Measurements from ENCODE around the gene POTEM. TPM values are rescaled to one million over a fixed set of nuclear protein-coding genes. Genes with fewer than 3 reads are reported as not detected.
"Not testable (repeated sequence)": the region's sequence is repeated elsewhere in the genome, so short reads cannot be mapped to it uniquely, and the experiment has no call there.

The POTEM gene
- total and polyA plus RNA-seq, 10 of the 15 experiments (the other 5 are each of a cell fraction or from before 2014, with no cell fraction given), result 0.04 TPM; not detected in 9

GRCh38 chr14:19038060-19038664 lies 70.9 kb downstream of the POTEM start:
- H3K4me1 ChIP-seq (ENCODE audit: control insufficient read depth, insufficient read depth, low read length); H3K27ac ChIP-seq (ENCODE audit: control insufficient read depth, insufficient read depth); BruUV-seq (replicated peaks); H3K36me3 ChIP-seq (ENCODE audit: control insufficient read depth in 2 of 2, insufficient read depth in 2 of 2, low read length in 1 of 2); H3K79me2 ChIP-seq (ENCODE audit: control insufficient read depth, insufficient read depth, low read length); H3K27me3 ChIP-seq (replicated peaks in 1 of 2; ENCODE audit: control insufficient read depth in 2 of 2, insufficient read depth in 2 of 2, low read length in 1 of 2); FAIRE-seq; CTCF ChIA-PET; H3K9ac ChIP-seq (ENCODE audit: control insufficient read depth, insufficient read depth, low read length); DNase-seq (ENCODE audit: low read depth, low spot score); SMC1A ChIA-PET (ENCODE audit: uncharacterized antibody, unreplicated experiment); H3K4me3 ChIP-seq; intact Hi-C loops (cut with micrococcal nuclease; ENCODE audit: unreplicated experiment); RAD21 ChIA-PET (ENCODE audit: unreplicated experiment); H3K4me2 ChIP-seq (ENCODE audit: control insufficient read depth, insufficient read depth); in situ Hi-C loops (cut with MboI); H4K20me1 ChIP-seq (ENCODE audit: control insufficient read depth, insufficient read depth); H2AFZ ChIP-seq (ENCODE audit: control insufficient read depth, low read depth, low read length); H3K9me3 ChIP-seq (replicated peaks; ENCODE audit: control insufficient read depth, insufficient read depth, low read length); POLR2A ChIA-PET; ATAC-seq: not testable (repeated sequence)
- 82% methylated on average over 5 of the region's 28 CpGs for WGBS (ENCODE audit: insufficient coverage, insufficient replicate concordance, low lambda C conversion rate, missing lambda C conversion rate)

- H3K9me3 ChIP-seq (replicated peaks; ENCODE audit: control insufficient read depth, insufficient read depth, low read length); ATAC-seq; H4K20me1 ChIP-seq (ENCODE audit: control insufficient read depth, insufficient read depth); H3K4me2 ChIP-seq (ENCODE audit: control insufficient read depth, insufficient read depth); in situ Hi-C loops (cut with MboI); intact Hi-C loops (cut with micrococcal nuclease; ENCODE audit: unreplicated experiment); POLR2A ChIA-PET; SMC1A ChIA-PET (ENCODE audit: uncharacterized antibody, unreplicated experiment); H3K9ac ChIP-seq (ENCODE audit: control insufficient read depth, insufficient read depth, low read length); H3K27me3 ChIP-seq (replicated peaks in 1 of 2; ENCODE audit: control insufficient read depth in 2 of 2, insufficient read depth in 2 of 2, low read length in 1 of 2); H2AFZ ChIP-seq (ENCODE audit: control insufficient read depth, low read depth, low read length); CTCF ChIA-PET; DNase-seq (ENCODE audit: low read depth, low spot score); BruUV-seq (replicated peaks); H3K4me3 ChIP-seq; H3K36me3 ChIP-seq (ENCODE audit: control insufficient read depth in 2 of 2, insufficient read depth in 2 of 2, low read length in 1 of 2); FAIRE-seq; H3K27ac ChIP-seq (ENCODE audit: control insufficient read depth, insufficient read depth); H3K4me1 ChIP-seq (ENCODE audit: control insufficient read depth, insufficient read depth, low read length); RAD21 ChIA-PET (ENCODE audit: unreplicated experiment); H3K79me2 ChIP-seq (ENCODE audit: control insufficient read depth, insufficient read depth, low read length): not testable (repeated sequence)
- WGBS (ENCODE audit: insufficient coverage, insufficient replicate concordance, low lambda C conversion rate, missing lambda C conversion rate), result no CpG with 5 or more reads among the region's 15 CpGs
Observed at GRCh38 chr14:19038785-19039184, 71.6 kb downstream of the POTEM start.

- H3K27ac ChIP-seq (ENCODE audit: control insufficient read depth, insufficient read depth); ATAC-seq; POLR2A ChIA-PET; DNase-seq (ENCODE audit: low read depth, low spot score); H3K4me1 ChIP-seq (ENCODE audit: control insufficient read depth, insufficient read depth, low read length); BruUV-seq (replicated peaks); FAIRE-seq; H3K4me3 ChIP-seq; H3K4me2 ChIP-seq (ENCODE audit: control insufficient read depth, insufficient read depth); H3K27me3 ChIP-seq (replicated peaks in 1 of 2; ENCODE audit: control insufficient read depth in 2 of 2, insufficient read depth in 2 of 2, low read length in 1 of 2); RAD21 ChIA-PET (ENCODE audit: unreplicated experiment); H3K9me3 ChIP-seq (replicated peaks; ENCODE audit: control insufficient read depth, insufficient read depth, low read length); H4K20me1 ChIP-seq (ENCODE audit: control insufficient read depth, insufficient read depth); CTCF ChIA-PET; H3K79me2 ChIP-seq (ENCODE audit: control insufficient read depth, insufficient read depth, low read length); intact Hi-C loops (cut with micrococcal nuclease; ENCODE audit: unreplicated experiment); SMC1A ChIA-PET (ENCODE audit: uncharacterized antibody, unreplicated experiment); H3K9ac ChIP-seq (ENCODE audit: control insufficient read depth, insufficient read depth, low read length); H2AFZ ChIP-seq (ENCODE audit: control insufficient read depth, low read depth, low read length); H3K36me3 ChIP-seq (ENCODE audit: control insufficient read depth in 2 of 2, insufficient read depth in 2 of 2, low read length in 1 of 2); in situ Hi-C loops (cut with MboI): not testable (repeated sequence)
- WGBS (ENCODE audit: insufficient coverage, insufficient replicate concordance, low lambda C conversion rate, missing lambda C conversion rate), result 10% methylated on average over 2 of the region's 2 CpGs
Observed at GRCh38 chr14:19043384-19043783, 76.2 kb downstream of the POTEM start.

Small RNAs within 50 kb of the gene (small RNA-seq; reads per million reads assigned to genes)
- not detected for gene RNU6-1239P

All from GM12878 (cell line).